T-helper 2 cell (primary cell): ENCODE results near the gene CCT3.
"Not testable (repeated sequence)": the region's sequence is repeated elsewhere in the genome, so short reads cannot be mapped to it uniquely, and the experiment has no call there.

ENCODE experiments used
- DNase-seq, 5 experiments: peaks; one replicate each; pipeline versions ENCODE4 v3.0.0 to v3.0.0-alpha.2; 2012 to 2022
- total RNA-seq, 2 donors: gene quantifications; one replicate each; lab custom pipeline; 2026; lab: John Stamatoyannopoulos, UW

Gene CCT3
- 84.8 to 120 reads per million in 2 donors for total RNA-seq

DNA sequence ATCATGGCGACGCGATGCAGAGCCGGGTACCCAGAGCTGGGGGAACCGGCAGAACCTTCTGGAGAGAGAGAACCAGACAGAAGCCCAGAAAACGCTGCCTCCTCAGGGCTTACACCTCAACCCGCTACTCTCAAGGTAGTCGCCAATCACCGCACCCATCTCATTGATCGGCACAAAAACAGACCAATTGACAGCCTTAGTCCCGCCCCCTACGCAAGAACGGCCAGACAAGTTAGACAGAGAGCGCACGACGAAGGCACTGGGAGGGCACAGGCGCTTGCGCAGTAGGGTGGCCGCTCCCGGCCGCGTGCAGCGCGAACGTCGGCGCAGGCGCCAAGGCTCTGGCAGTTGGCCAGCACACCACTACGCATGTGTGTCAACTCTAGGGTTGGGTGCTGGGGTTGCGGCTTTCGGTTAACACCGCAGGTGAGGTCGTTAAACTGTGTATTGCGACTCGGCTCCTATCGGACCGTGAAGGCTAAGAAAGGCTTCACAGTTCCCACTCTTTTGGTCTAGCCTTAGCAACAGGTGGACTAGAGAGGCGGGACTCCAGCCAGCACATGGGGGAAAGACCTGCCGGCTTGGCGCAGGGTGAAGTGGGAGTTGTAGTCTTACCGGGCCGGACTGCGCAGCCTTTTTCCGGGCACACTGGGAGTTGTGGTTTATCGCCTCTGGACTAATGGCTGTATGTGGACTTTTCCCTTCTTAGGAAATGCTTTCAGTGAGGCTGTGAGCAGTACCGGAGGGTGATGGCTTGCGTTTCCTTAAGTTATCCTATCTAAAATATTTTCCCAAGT lies at the start of gene CCT3, which contains the start of gene TSACC:
TSS of gene CCT3 (minus strand) at position 113 of the 797 bp plus-strand sequence. CDS start at position 5, 108 bp downstream.
TSS of gene TSACC (plus strand) at position 347 of the 797 bp plus-strand sequence. CDS start 1,232 bp downstream, outside the sequence.
- peak; percentile 97 to 100 (median 98) for DNase-seq

DNA sequence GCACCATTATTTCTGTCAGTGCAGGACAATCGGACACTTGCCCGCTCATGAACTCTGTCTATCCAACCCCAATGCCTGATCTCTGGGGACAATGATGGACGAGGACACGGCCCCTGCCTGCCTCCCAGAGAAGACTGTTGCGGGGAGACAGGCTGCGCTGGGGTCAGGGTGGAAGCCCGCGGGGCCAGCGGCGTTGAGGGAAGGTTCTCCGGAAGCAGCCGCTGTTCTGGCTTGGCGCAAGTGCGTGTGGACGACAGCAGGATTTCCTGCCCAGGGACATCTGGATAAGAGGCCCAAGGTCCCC lies 49.7 kb upstream of the CCT3 start:
- no peak for DNase-seq

- no peak for DNase-seq
Observed at GRCh38 chr1:156386949-156387869, 49.1 kb upstream of the CCT3 start.

GRCh38 chr1:156386134-156386901 lies 48.2 kb upstream of the CCT3 start:
- DNase-seq, result no peak

DNA sequence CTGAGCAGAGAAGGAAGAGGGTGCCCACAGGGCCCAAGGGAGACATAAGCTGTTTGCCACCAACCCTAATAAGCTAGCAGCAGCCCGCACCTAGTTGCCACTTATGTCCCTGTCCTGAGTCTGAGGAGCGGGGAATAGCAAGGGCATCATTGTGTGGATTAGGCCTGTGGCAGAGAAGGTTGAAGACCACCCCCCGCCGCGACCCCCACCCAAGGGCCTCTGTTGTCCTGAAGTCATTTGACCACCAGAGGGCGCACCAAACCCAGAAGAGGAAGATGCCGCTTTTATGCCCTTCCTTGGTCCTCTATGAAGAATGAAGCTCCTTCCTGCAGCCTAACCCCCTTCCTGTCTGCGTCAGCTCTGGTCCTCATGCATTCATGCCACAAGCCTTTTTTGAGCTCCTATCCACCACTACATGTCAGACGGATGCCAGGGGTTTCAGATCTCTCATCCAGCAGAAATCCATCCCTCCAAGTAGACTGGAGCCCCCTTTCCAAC lies 47.5 kb upstream of the CCT3 start:
- peak; percentile 43 to 83 (median 60) for DNase-seq

DNA sequence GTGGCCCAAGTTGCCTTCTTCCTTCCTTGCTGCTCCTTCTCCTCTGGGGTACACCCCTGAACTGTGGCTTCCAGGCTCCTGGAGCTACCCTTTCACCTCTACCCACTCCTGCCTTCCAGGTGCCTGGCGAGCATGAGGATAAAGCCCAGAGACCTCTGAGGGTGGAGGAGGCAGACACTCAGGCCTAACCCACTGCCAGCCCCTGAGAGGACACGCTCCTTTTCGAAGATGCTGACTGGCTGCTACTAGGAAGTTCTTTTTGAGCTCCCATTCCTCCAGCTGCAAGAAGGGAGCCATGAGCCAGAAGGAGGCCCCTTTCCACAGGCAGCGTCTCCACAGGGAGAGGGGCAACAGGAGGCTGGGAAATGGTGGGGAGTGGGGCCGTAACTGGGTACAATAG lies 46.6 kb upstream of the CCT3 start:
- no peak for DNase-seq

- no peak for DNase-seq
Observed at GRCh38 chr1:156384007-156384406, 45.9 kb upstream of the CCT3 start.

DNA sequence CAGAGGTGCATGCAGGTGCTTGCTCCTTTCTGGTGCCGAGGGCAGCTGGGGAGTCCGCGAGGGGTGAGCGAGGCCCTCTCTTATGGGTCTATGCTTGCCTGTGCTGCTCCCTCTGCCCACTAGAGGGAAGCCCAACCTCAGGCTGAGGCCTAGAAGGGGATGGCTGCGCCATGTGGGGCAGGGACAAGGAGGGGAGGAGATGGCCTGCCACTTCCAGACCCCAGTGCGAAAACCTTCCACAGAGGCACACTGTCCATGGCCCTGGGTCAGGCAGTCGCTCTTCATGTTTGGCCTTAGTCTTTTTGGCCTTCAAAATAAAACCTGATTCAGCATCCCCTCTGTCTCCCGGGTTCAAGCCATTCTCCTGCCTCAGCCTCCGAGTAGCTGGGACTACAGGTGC lies 44.9 kb upstream of the CCT3 start:
- peak in 4 of 5 experiments; percentile 22 to 54 (median 43) for DNase-seq

DNA sequence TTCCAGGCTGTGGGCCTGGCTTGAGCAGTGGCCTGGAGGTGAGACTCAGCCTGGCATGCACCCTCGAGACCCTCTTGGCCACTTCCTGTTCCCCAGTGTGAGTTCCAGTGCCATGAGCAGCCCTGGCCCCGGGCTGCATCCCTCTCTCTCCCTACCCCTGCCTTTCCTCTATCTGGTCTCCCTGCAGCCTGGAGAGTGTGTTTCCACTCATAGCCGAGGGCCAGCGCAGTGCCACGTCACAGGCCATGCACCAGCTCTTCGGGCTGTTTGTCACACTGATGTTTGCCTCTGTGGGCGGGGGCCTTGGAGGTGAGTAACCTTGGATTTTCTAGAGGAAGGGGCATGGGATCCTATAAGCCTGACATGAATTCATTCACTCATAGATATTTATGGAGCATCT lies 44.5 kb upstream of the CCT3 start:
- DNase-seq, result no peak

GRCh38 chr1:156379420-156380165 lies 41.5 kb upstream of the CCT3 start:
- no peak for DNase-seq

GRCh38 chr1:156378557-156378956 lies 40.5 kb upstream of the CCT3 start:
- DNase-seq, result no peak

- no peak for DNase-seq
Observed at GRCh38 chr1:156376958-156377919, 39.1 kb upstream of the CCT3 start.

GRCh38 chr1:156376146-156376545 lies 38.1 kb upstream of the CCT3 start:
- DNase-seq, result no peak

DNA sequence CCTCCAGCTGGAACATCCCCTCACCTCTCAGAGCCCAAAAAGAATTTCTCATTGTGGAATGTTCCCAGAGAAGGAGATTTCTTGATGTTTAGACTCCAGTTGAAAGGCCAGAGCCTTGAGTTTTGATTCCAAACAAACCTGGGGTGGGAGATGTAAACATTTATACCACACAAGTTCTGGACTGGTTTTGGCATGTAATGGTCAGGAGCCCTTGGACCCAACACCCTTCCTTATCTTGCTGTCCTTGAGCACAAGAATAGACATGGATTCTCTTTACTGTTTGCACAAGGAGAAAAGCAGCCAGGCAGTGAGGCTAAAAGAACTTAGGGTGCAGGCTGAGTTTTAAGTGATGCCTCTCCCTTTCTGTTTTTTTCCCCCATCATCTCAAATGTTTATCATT lies 35.5 kb upstream of the CCT3 start:
- no peak for DNase-seq

GRCh38 chr1:156372876-156373275 lies 34.8 kb upstream of the CCT3 start:
- DNase-seq, result no peak

DNA sequence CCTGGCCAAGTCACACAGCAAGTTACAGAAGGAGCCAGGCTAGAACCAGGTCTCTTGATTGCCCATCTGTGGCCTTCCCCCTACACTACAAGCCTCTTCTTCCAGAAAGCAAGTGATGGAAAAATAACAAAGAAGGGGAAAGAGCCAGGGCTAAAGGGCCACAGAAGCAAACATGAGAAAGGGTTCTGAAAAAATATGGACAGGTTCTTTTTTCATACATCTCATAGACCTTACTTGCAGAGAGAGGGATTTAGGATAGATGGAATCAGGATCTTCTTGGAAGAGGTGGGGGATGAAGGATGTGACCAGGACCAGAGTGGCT lies 34.1 kb upstream of the CCT3 start:
- no peak for DNase-seq

GRCh38 chr1:156371553-156372264 lies 33.6 kb upstream of the CCT3 start:
- DNase-seq, result no peak

DNA sequence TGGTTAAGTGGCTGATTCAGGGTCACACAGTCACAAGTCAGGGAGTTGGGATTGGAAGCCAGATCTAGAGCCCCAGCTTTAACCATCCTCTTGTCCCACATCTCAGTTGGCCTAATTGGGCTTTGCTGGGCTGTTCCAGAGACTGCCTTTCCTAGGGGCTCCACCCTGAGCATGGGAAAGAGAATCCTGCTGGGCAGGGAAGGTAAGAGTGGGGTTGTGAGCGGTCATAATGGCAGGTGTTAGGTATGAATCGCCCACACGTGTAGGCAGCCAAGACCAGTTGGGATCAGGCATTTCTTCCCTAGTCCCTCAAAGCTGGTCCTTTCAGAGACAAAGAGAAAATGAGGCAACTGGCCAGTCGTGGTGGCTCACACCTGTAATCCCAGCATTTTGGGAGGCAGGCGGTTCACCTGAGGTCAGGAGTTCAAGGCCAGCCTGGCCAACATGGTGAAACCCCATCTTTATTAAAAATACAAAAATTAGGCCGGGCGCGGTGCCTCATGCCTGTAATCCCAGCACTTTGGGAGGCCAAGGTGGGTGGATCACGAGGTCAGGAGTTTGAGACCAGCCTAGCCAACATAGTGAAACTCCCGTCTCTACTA lies 31.7 kb upstream of the CCT3 start:
- not testable (repeated sequence) for DNase-seq

GRCh38 chr1:156368889-156369684 lies 31.0 kb upstream of the CCT3 start, which contains the start of gene RHBG:
TSS of gene RHBG (plus strand) at chr1:156369211. CDS start at chr1:156369250, 39 bp downstream.
- DNase-seq, result peak in 1 of 5 experiments; percentile 10
